Measurements from ENCODE around the gene IMPA2.
A peak's percentile ranks its signal among the peaks of the same experiment; 100 is the strongest.

The IMPA2 gene

GRCh38 chr18:12031846-12032245, 50.5 kb downstream of the IMPA2 start:
- intact Hi-C loops (cut with DNase I; ENCODE audit: low total_unique reads) = loop anchor here (10.0 kb wide), 1 partner anchor 297 kb away; no protein-coding TSS in a partner anchor
- Histone ChIP-seq H3K4me1 (no peaks in the 10 kb centered on the region), H3K27me3 (no peaks in the 10 kb centered on the region), H3K9me3 (no peaks in the 10 kb centered on the region), H3K4me3 (no peak overlapping the region), H3K36me3 (peaks cover 8 to 36% (median 24%) of the 10 kb centered on the region in 3 donors), H3K27ac (no peak overlapping the region)
- no peak for TF ChIP-seq CTCF (IDR thresholded peaks at IDR 0.05)
- peak; percentile 79 to 80 for DNase-seq

- no peaks in the 10 kb centered on the region for H3K27me3 ChIP-seq
- peaks cover 0 to under 1% (median under 1%) of the 10 kb centered on the region in 4 donors for H3K4me1 ChIP-seq
- intact Hi-C loops (cut with DNase I; ENCODE audit: low total_unique reads) = loop anchor here (10.0 kb wide), 1 partner anchor 298 kb away; no protein-coding TSS in a partner anchor
- H3K27ac ChIP-seq = no peak overlapping the region
- no peaks in the 10 kb centered on the region for H3K9me3 ChIP-seq
- TF ChIP-seq CTCF (IDR thresholded peaks at IDR 0.05) = no peak
- peak in 1 of 2 donors; percentile 48 for DNase-seq
- H3K4me3 ChIP-seq = no peak overlapping the region
- H3K36me3 ChIP-seq = peaks cover 5 to 36% (median 24%) of the 10 kb centered on the region in 3 donors
Measured at GRCh38 chr18:12032786-12033642, 51.7 kb downstream of the IMPA2 start.

GRCh38 chr18:12033643-12034025, 52.3 kb downstream of the IMPA2 start:
- no peak for DNase-seq
- H3K36me3 ChIP-seq = peaks cover 0 to 30% (median 18%) of the 10 kb centered on the region in 3 donors
- intact Hi-C loops (cut with DNase I; ENCODE audit: low total_unique reads) = loop anchor here (10.0 kb wide), 1 partner anchor 299 kb away; no protein-coding TSS in a partner anchor
- no peak overlapping the region for H3K4me3 ChIP-seq
- H3K27ac ChIP-seq = no peak overlapping the region
- H3K27me3 ChIP-seq = no peaks in the 10 kb centered on the region
- peaks cover 0 to 7% (median 6%) of the 10 kb centered on the region in 4 donors for H3K4me1 ChIP-seq
- no peaks in the 10 kb centered on the region for H3K9me3 ChIP-seq
- TF ChIP-seq CTCF (IDR thresholded peaks at IDR 0.05) = no peak

- no peak overlapping the region for H3K4me3 ChIP-seq
- no peak overlapping the region for H3K27ac ChIP-seq
- no peak for TF ChIP-seq CTCF (IDR thresholded peaks at IDR 0.05)
- intact Hi-C loops (cut with DNase I; ENCODE audit: low total_unique reads) = loop anchor here (10.0 kb wide), 1 partner anchor 300 kb away; no protein-coding TSS in a partner anchor
- H3K9me3 ChIP-seq = no peaks in the 10 kb centered on the region
- peaks cover 0 to 22% (median 10%) of the 10 kb centered on the region in 3 donors for H3K36me3 ChIP-seq
- DNase-seq = no peak
- H3K27me3 ChIP-seq = no peaks in the 10 kb centered on the region
- H3K4me1 ChIP-seq = peaks cover 0 to 13% (median 10%) of the 10 kb centered on the region in 4 donors
Measured at GRCh38 chr18:12034241-12035100, 53.2 kb downstream of the IMPA2 start.

GRCh38 chr18:12035481-12035880, 54.2 kb downstream of the IMPA2 start:
- Histone ChIP-seq H3K27me3 (no peaks in the 10 kb centered on the region), H3K4me1 (peaks cover 0 to 13% (median 10%) of the 10 kb centered on the region in 4 donors), H3K9me3 (no peaks in the 10 kb centered on the region), H3K27ac (no peak overlapping the region), H3K36me3 (peaks cover 0 to 13% (median 2%) of the 10 kb centered on the region in 3 donors), H3K4me3 (no peak overlapping the region)
- DNase-seq = no peak
- no peak for TF ChIP-seq CTCF (IDR thresholded peaks at IDR 0.05)
- intact Hi-C loops (cut with DNase I; ENCODE audit: low total_unique reads) = loop anchor here (10.0 kb wide), 1 partner anchor 301 kb away; no protein-coding TSS in a partner anchor
